Ureter (tissue), 1 donor: Measurements from ENCODE around the gene NDRG4. TPM values are rescaled to one million over a fixed set of nuclear protein-coding genes. Genes with fewer than 3 reads are reported as not detected.

Experiments
- DNase-seq: peaks from one replicate; pipeline ENCODE4 v3.0.0-alpha.2; 2020; ENCODE audit warnings: low spot score
- total RNA-seq: library from RNA; stranded (reverse); gene quantifications from one replicate; pipeline ENCODE4 v1.2.4, GENCODE V29; 2023
- donor health status: DM: yes; HTN: yes; CAD: no.

The NDRG4 gene, protein sequence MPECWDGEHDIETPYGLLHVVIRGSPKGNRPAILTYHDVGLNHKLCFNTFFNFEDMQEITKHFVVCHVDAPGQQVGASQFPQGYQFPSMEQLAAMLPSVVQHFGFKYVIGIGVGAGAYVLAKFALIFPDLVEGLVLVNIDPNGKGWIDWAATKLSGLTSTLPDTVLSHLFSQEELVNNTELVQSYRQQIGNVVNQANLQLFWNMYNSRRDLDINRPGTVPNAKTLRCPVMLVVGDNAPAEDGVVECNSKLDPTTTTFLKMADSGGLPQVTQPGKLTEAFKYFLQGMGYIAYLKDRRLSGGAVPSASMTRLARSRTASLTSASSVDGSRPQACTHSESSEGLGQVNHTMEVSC
- 4.6 TPM for total RNA-seq

DNA sequence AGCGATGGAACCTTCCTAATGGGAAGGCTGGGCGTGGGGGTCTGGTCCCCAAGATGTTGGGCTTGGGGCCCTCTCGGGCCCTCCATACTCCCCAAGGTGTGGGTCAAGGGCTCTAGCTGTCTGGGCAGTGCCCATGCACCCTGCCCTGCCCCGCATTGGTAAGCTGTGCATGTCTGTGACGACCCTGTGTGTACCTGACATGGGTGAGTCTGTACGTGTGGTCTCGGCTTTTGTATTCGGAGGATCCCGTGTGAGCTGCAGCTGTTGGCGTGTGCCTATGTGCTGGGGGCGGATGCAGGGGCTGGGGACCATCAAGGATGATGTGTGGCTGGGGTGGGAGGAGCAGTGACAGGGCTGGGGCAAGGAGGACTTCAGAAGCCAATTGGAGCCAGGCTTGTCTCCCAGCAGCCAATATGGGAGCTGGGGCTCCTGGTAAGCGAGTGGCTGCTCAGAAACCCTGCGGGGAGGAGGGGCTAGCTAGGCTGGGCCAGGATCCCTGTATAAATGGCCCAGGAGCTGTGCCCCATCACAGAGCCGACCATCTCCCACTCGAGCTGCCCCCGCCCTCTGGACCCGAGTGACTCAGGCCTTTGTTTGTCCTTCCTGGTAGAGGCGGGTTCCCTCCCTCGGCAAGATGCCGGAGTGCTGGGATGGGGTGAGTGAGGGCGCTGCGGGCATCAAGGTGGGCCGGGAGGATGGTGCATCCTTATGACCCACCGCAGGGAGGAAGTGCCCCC, at the start of gene NDRG4:
Gene NDRG4 (plus strand): TSS at position 529 of the 737 bp plus-strand sequence. CDS start 106 bp downstream, at position 635.
- DNase-seq: peak; percentile 68

DNA sequence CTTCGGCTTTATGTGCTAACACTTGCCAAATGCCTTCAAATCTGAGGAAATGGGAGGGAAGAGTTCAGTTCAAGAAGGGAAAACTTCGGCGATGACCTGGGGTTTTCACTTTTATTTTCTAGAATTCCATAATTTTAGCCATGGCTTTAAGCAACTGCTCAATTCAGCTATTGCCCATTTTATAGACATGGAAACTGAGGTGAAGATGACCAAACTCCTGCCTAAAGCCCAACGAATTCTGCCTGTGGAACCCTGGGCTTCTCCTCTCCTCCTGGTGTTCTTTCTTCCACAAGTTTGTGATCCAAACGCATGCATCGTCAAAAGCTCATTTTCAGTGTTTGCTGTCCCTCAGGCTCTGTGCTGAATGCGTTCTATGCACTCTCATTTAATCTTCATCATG, 49.4 kb upstream of the NDRG4 start:
- DNase-seq: no peak

DNA sequence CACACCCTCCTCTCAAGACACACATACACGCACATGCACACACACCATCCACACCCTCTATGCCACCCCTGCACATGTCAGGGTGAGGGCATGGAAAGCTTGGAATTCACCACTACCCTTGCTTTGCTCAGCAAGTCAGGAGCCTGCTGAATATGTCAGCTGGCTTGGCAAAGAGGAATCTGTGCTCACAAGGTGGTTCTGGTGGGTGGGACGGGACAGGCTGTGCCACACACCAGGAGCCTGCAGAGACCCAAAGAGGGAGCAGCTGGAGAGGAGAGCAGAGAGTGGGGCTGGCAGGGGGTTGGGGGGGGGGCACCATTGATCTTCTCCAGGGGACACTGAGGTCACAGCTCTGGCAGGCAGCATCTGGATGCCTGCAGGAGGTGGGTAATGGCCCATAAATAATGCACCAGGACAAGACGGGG, 48.7 kb upstream of the NDRG4 start:
- no peak for DNase-seq

DNA sequence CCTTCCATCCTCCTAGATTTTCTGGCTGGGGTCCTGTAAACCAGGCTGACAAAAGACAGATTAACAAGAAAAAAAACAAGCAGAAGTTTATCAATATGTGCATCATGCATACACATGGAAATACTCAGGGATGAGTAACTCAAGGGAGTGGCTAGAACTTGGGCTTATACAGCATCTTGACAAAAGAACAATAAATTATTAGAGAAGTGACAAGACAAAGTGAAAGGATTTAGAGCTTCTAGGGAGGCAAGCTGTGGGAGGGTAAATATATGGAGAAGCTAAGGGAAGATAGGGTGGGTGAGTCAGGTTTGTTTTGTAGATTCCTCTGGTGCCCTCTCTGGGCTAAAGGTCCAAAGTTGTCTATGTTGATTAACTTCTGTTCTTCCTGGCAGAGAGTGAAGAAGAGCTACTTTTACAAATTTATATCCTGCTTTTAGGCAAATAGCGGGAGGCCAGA, 48.0 kb upstream of the NDRG4 start:
- no peak for DNase-seq

DNA sequence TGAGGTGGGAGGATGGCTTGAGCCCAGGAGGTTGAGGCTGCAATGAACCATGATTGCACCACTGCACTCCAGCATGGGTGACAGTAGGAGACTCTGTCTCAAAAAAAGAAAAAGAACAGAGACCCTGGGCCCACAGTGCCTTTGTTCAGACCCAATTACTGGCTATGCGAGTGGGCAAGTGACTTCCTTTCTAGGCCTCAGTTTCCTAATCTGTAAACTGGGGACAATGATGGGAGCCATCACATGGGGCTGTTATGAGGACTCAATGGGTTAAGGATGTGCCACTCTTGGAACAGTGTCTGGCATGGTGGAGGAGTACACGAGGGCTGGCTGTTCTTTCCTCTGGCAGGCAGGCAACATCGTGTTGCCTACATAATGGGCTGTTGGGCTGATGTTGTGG, 47.3 kb upstream of the NDRG4 start:
- no peak for DNase-seq

DNA sequence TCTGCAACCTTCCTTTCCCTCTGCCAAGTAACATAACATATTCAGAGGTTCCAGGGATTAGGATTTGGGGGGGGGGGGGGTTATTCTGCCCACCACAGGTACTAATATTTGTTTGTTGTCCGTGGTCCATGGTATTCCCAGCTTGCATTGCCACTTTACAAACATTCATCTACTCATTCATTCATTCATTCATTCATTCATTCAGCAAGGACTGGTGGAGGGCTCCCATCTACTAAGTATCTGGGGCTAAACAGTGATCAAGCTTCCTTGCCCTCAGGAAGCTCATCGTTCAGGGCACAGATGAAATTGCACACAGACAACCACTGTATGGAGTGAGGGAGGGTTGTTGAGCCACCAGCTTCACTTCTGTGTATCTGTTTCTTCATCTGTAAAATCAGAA, 45.8 kb upstream of the NDRG4 start:
- DNase-seq: no peak

DNA sequence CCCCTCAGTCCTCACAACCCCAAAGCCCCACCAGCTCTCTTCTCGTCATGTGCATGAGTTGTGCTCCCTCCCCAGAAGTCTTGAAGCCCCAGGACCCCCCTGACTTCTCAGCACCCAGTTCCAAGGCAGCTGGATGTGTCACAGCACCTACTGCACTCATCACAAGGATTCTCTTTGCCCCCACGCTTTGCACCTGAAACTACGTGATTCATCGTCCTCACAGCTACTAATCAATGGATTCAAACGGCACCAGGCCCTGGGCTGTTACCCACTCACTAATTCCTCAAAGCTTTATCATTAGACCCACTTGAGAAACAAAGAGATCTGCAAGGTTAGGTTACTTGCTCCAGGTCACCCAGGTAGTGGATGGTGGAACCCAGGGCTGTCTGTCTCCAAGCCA, 45.1 kb upstream of the NDRG4 start:
- no peak for DNase-seq

DNA sequence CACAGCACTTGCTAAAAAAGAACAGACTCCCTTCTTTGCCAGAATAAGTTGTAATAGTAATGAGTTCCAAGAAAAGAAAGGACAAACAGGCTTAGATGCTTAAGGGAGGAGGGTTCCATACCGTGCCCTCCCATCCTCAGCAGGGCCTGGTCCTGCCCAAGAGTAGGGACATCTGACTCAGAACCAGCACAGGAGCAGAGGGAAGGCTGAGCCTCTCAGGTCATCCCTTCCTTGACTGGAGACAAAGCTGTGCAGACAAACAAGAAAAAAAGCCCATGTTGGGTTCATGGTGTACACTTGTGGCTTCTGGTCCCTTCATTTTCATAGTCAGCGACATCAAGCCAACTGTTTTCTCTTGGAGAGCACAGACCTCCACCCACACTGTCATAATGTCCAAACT, 44.2 kb upstream of the NDRG4 start:
- no peak for DNase-seq

DNA sequence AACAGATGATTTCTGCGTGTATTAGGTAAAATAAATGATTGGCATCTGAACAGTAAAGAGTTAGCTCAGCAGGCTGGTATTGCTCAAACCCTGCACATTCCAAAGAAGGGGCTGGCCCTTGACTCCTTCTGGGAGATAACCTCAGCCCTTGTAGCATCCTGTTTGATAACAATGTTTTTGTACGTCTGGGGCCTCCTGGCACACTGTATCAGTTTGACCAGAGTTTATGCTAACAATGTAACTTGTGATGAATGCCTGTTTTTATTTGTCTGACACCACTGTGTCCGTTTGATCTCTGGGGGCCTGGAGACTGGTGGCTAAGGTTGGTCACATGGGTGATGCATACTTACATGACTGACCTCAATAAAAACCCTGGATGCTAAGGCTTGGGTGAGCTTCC, 43.8 kb upstream of the NDRG4 start:
- no peak for DNase-seq

DNA sequence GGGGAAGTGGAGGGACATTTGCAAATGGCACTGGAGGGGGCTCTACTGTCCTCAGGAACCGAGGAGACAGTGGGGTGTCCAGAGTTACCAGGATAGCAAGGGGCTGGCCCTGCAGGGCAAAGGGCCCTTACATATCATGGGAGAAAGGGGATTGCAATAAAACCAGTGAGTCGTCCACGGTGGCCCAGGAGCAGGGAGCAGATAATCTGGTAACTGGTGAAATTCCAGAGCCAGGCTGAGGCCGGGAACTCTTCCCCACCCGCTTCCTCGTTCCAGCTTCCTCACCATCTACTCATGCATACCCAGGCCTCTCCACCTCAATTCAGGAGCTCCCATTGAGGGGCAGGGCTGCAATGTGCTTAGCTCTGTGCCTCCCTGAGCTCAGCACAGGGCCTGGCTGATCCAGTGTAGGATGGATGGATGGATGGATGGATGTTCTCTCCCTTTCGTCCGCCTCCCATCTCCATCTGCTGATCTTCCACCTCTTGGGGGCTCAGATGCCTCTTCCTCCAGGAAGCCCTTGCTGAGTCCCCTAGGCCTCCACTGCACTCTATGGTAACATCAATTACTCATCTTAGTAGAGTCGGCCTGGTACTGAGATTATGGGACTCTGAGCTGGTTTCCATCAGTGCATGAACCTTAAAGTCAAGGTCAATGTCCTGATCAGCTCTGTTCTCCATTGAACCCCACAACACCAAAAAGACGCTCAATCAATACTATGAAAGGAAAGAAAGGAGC, 41.2 kb upstream of the NDRG4 start:
- no peak for DNase-seq

DNA sequence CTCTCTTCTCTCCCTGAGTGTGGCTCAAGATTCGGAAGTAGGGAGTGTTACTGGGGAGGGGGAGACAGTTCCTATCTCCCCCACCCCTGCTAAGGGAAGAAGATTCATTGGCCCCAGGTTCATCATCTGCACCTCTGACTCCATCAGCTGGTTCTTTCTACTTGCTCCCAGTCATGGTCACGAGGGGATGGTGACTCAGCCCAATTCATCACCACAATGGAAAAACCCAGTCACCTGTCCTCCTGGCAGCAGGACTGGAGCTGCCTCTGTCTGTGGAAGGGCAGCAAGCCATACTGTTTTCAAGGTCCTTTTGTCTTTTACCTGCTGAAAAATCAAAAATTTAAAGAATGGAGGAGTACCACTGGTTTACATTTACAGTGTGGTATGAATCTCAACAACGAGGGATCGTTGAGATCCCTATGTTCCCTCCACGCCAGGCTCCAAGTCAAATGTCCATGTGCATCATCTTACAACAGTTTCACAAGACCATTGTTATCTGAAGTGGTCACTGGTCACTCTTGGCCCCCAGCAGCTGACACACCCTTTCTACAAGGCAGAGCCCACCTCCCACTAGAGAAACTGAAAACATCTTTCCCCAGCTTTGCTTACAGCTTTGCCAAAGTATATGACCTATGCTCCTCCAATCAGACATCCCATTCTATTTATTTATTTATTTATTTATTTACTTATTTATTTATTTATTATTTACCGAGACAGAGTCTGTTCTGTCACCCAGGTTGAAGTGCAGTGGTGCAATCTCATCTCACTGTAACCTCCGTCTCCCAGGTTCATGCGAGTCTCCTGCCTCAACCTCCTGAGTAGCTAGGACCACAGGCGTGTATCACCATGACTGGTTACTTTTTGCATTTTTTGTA, 40.4 kb upstream of the NDRG4 start:
- DNase-seq: no peak

DNA sequence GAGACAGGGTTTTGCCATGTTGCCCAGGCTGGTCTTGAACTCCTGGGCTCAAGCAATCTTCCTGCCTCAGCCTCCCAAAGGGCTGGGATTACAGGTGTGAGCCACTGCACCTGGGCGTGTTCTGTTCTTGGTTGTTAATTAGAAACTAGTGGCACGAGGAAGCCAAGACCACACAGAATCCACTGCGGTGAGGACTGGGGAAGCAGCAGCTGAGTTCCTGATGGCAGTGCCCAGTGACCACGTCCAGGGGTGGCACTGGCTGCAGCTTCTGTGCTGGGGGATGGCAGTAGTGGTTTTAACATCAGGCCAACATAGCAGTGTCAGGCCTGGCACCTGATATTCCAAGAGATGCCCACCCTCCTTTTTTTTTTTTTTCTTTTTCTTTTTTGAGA, 39.7 kb upstream of the NDRG4 start:
- DNase-seq: no peak

DNA sequence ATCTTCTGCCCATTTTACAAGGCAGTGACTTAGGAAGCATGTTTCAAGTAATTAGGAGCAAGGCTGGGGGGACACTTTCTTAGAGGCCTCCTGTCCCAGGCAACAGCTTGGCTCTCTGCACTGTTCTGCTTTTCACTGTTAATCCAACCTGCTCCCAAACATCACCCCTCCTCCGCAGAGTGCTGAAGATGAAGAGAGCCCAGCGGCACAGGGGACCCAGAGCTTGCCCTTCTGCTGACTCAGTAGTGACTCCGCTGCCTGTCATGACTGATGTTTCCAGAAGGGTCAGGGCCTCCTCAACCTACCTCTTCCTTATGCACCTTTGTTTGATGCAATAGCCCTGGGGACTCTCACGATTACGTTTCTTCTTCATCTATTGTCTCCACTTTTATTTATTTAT, 38.9 kb upstream of the NDRG4 start:
- no peak for DNase-seq

DNA sequence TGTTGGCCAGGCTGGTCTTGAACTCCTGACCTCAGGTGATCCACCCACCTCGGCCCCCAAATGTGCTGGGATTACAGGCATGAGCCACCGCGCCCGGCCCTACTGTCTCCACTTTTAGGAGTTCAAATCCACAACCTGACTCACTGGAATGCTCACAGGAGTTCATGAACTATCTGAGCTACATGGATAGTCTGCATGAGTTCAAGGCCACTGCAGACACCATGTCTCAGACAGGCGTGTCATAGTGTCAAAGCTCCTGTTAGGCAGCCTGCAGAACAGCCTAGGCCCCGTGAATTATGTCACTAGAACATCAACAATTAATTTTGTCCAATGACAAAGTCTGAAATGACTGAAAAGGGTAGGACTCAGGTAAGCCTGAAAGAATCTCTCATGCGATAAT, 38.3 kb upstream of the NDRG4 start:
- DNase-seq: no peak

DNA sequence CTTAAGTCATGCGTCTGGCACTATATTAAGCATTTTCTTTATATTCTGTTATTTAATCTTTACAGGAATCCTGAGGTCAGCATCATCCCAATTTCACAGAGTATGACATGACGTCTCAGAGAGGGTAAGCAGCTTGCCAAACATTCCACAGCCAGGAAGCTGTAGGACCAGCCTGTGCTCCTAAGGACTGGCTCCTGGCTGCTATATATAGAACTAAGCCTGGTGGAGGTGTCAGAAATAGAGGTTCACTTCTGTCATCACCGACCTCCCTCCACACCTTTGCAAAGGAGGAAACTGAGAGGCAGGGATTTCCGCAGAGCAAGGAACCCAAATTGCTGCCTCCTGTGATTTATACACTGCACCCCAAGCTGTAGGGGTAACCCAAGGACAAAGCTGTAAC, 37.9 kb upstream of the NDRG4 start:
- no peak for DNase-seq

DNA sequence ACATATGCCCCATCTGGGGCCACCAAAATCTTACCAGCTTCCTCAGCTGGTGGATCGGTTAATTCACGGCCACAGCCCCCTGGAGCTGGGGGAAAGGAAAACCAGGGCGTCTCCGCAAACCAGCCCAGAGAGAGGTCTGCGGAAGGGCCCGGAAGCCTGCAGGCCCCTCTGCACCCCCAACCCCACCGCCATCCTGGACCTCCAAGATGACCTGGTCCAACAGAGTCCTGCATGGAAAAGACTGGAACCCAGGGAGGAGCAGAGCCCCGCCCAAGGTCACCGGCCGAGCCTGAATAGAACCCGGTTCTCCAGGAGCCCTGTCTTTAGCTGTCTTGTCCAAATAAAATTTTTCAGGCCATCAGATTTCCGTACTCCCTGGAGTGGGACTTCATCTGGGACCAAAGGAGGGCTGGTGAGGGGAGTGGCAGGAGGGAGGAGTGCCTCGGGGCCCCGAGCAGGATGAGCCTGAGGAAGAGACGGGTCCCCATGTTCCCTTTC, 37.4 kb upstream of the NDRG4 start:
- DNase-seq: no peak

DNA sequence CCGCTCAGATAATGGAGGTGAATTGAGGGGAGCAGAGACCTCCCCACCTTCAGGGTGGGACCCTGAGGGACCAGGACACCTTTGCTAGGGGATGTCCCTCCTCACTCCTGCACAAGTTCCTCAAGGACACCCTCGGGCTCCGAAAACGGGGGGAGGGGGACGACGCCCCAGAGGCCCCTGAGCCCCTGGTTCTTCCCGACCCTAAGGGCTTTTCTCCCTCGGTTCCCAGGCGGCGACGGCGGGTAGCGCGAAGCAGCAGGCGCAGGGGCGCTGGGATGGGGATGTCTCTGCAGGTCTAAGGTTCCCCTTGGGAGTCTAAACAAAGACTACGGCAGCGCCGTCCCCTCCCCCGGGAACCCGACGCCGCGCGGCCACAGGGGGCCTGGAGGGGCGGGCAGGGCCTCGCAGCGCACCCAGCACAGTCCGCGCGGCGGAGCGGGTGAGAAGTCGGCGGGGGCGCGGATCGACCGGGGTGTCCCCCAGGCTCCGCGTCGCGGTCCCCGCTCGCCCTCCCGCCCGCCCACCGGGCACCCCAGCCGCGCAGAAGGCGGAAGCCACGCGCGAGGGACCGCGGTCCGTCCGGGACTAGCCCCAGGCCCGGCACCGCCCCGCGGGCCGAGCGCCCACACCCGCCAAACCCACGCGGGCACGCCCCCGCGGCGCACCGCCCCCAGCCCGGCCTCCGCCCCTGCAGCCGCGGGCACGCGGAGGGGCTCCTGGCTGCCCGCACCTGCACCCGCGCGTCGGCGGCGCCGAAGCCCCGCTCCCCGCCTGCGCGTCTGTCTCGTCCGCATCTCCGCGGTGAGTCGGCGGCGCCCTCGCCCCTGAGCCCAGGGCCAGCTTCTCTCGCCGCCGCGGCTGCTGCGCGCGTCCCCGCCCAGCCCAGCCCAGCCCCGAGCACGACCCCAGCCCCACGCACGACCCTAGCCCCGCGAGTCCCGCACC, 36.7 kb upstream of the NDRG4 start:
- no peak for DNase-seq

DNA sequence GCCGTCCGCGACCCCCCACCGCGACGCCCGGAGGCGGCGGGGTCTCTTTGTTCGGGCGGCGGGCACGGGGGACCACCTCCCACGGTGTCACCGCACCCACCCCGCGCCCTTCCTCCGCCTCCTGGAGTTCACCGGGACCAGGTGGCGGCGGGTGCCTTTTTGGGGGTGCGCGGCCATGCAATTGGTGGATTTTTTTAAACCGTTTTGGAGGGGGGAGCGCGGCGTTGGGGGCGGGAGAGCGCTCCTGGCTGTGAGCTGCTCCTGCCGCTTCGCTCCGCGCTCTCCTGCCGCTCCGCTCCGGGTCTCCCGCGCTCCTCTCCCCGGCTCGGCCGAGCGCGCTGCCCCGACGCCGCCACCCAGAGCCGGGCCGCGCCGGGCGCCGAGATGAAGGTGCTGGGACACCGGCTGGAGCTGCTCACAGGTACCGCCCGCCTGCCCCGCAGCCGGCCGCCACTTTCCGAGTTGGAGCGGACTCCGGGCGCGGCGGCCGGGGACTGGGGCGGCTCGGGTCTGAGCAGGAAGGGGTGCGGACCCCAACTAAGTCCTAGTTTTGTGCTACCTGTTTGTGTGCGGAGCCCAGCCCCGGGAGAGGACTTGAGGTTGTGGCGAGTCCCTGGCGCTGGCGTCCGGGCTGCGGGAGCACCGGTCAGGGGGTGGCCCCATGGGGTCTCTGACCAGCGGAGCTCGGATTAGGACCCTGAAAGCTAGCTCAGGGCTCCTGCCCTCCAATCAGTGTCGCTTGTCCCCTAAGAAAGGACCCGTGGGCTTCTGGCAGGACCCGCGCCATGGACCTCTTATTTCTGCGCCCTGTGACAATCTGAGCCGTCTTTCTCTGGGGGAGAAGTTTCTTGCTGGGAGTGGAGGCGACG, 35.7 kb upstream of the NDRG4 start:
- DNase-seq: no peak
